GM19035 (cell line): ENCODE data around the gene MAN1A2.
A peak's percentile ranks its signal among the peaks of the same experiment; 100 is the strongest.
"Not testable (repeated sequence)": the region's sequence is repeated elsewhere in the genome, so short reads cannot be mapped to it uniquely, and the experiment has no call there.

Experiments used
- ATAC-seq: cut with Tn5 transposase; IDR thresholded peaks from one replicate; pipeline ENCODE4 v1.9.1; 2021; ENCODE audit not compliant: unreplicated experiment

Gene MAN1A2

GRCh38 chr1:117556341-117556740, 189.1 kb downstream of the MAN1A2 start:
- ATAC-seq: no peak

- no peak for ATAC-seq
Measured at GRCh38 chr1:117556976-117557375, 189.7 kb downstream of the MAN1A2 start.

GRCh38 chr1:117558451-117558850, 191.2 kb downstream of the MAN1A2 start:
- ATAC-seq: not testable (repeated sequence)

- ATAC-seq: no peak
Measured at GRCh38 chr1:117559139-117559538, 191.9 kb downstream of the MAN1A2 start.

GRCh38 chr1:117559985-117560384, 192.7 kb downstream of the MAN1A2 start:
- ATAC-seq: no peak

GRCh38 chr1:117561071-117561470, 193.8 kb downstream of the MAN1A2 start:
- no peak for ATAC-seq

- ATAC-seq: no peak
Measured at GRCh38 chr1:117561551-117561950, 194.3 kb downstream of the MAN1A2 start.

GRCh38 chr1:117562581-117563491, 195.6 kb downstream of the MAN1A2 start:
- ATAC-seq: no peak

- no peak for ATAC-seq
Measured at GRCh38 chr1:117563492-117563875, 196.2 kb downstream of the MAN1A2 start.

- no peak for ATAC-seq
Measured at GRCh38 chr1:117564227-117565075, 197.2 kb downstream of the MAN1A2 start.

GRCh38 chr1:117565076-117565556, 197.9 kb downstream of the MAN1A2 start:
- ATAC-seq: no peak

- ATAC-seq: no peak
Measured at GRCh38 chr1:117565745-117566455, 198.7 kb downstream of the MAN1A2 start.

GRCh38 chr1:117566556-117566955, 199.3 kb downstream of the MAN1A2 start:
- ATAC-seq: no peak

GRCh38 chr1:117567435-117567834, 200.2 kb downstream of the MAN1A2 start:
- ATAC-seq: no peak

GRCh38 chr1:117567976-117568375, 200.7 kb downstream of the MAN1A2 start:
- ATAC-seq: no peak

- ATAC-seq: no peak
Measured at GRCh38 chr1:117568999-117569398, 201.8 kb downstream of the MAN1A2 start.

- no peak for ATAC-seq
Measured at GRCh38 chr1:117569856-117570255, 202.6 kb downstream of the MAN1A2 start.

GRCh38 chr1:117570988-117571409, 203.8 kb downstream of the MAN1A2 start:
- no peak for ATAC-seq

GRCh38 chr1:117571496-117571895, 204.2 kb downstream of the MAN1A2 start:
- ATAC-seq: no peak

GRCh38 chr1:117572546-117572945, 205.3 kb downstream of the MAN1A2 start:
- peak; percentile 61 for ATAC-seq
